Adrenal gland (tissue), 12 donors: ENCODE measurements around the gene PALS2. TPM values are rescaled to one million over a fixed set of nuclear protein-coding genes. Genes with fewer than 3 reads are reported as not detected.

Experiments used
- DNase-seq, 7 donors: peaks; one replicate each; pipeline ENCODE4 v3.0.0-alpha.2; 2019 to 2020
- H3K27ac ChIP-seq, 5 donors: fragments of 200-600 bp; sonication (generic) in 4 of 5; 1 replicate in 3 of 5; 2 replicates in 2 of 5; pipeline versions ENCODE4 v1.5.1 to v1.8.0; 2016 to 2020; ENCODE audit warnings: mild to moderate bottlenecking in 1 of 5
- H3K27me3 ChIP-seq: fragments of 200-600 bp; 2 replicates; pipeline ENCODE4 v1.8.0; 2021
- H3K36me3 ChIP-seq, 2 donors: fragments of 200-600 bp; replicated peaks in 1 of 2; 1 replicate in 1 of 2; 2 replicates in 1 of 2; pipeline versions ENCODE4 v1.5.1 to v1.8.0; 2018 to 2022
- H3K4me1 ChIP-seq, 2 donors: fragments of 200-600 bp; replicated peaks in 1 of 2; 1 replicate in 1 of 2; 2 replicates in 1 of 2; pipeline versions ENCODE4 v1.5.1 to v1.8.0; 2018 to 2021
- H3K4me3 ChIP-seq, 4 donors: fragments of 200-600 bp; sonication (generic) in 3 of 4; one replicate each; pipeline ENCODE4 v1.5.1; 2016 to 2018
- H3K9me3 ChIP-seq, 3 donors: fragments of 200-600 bp; sonication (generic) in 1 of 3; replicated peaks in 1 of 3; 1 replicate in 2 of 3; 2 replicates in 1 of 3; pipeline versions ENCODE4 v1.5.1 to v1.8.0; 2016 to 2021
- POLR2A ChIP-seq, 2 donors: fragments of 450-650 bp; IDR thresholded peaks; one replicate each; pipeline ENCODE4 v1.6.1; 2017; ENCODE audit warnings: antibody characterized with exemption in 2 of 2, mild to moderate bottlenecking in 2 of 2, moderate library complexity in 1 of 2
- WGBS, 4 donors: extraction: QIAGEN DNeasy Blood & Tissue Kit in 2 of 4; methylation state at CpG; one replicate each; pipeline versions ENCODE4 v1.1.5 to v1.1.7; 2013 to 2017; 5-methylcytosine and 5-hydroxymethylcytosine counted together
- intact Hi-C, 2 donors: fragments of 100-400 bp; cut with DNase I; formaldehyde crosslinking; loops; one replicate each; pipeline versions ENCODE4 v1.14.1 to v1.15.0; 2022 to 2023
- polyA plus RNA-seq, 3 donors: library from polyadenylated mRNA; stranded (reverse); fragments of 200-250 nt in 2 of 3; fragments of 350-450 nt in 1 of 3; fragmentation: Illumina TruSeq in 1 of 3; extraction: RNeasy Lipid Tissue Mini Kit (QIAGEN cat#74804) in 1 of 3; gene quantifications; one replicate each; pipeline ENCODE4 v1.2.3, GENCODE V29; 2013 to 2014
- total RNA-seq, 9 donors: library from RNA; depleted of rRNA in 4 of 9; stranded (reverse); fragments of >200 nt in 4 of 9; fragments of 120-200 nt in 1 of 9; fragmentation: NEBNext Ultra II Directional in 1 of 9; extraction: Animal tissue kit (Norgen Biotek cat#: 25700) in 1 of 9; gene quantifications; one replicate each; pipeline versions ENCODE4 v1.1.0 to v1.2.4, GENCODE V29; 2013 to 2023
- TF ChIP-seq, protein P1 (sequence below), 6 experiments: fragments of 450-650 bp in 4 of 6; fragments of 200-600 bp in 2 of 6; sonication (generic) in 1 of 6; IDR thresholded peaks; 1 replicate in 5 of 6; 2 replicates in 1 of 6; pipeline versions ENCODE4 v1.5.1 to v1.8.0; 2016 to 2021; ENCODE audit warnings: antibody characterized with exemption in 6 of 6, mild to moderate bottlenecking in 2 of 6, moderate library complexity in 1 of 6
- donor health status: healthy with polysubstance abuse.
- donor health status: Bipolar disorder and iron deficiency.
- donor health status: DM: yes; HTN: yes; CAD: no.
- donor health status: DM: no; HTN: no; CAD: no.
- donor health status: DM: no; HTN: no; CAD: no.
- donor health status: DM: yes; HTN: yes; CAD: no.

Gene PALS2
- total and polyA plus RNA-seq, 12 donors, result 0.98 to 61.1 (median 9.5) TPM

DNA sequence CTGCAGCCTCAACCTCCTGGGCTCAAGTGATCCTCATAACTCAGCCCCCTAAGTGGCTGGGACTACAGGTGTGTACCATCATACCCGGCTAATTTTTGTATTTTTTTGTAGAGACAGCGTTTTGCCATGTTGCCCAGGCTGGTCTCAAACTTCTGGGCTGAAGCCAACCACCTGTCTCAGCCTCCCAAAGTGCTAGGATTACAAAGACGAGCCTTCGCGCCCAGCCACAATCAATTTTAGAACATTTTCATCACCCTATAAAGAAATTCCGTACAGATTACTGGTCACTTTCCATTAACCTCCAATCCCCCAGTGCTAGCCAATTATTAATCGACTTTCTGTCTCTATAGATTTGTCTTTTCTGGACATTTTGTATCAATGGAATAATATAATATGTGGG is 32.3 kb upstream of the PALS2 start:
- Histone ChIP-seq H3K27ac (no peak overlapping the region), H3K4me1 (no peaks in the 10 kb centered on the region), H3K9me3 (no peaks in the 10 kb centered on the region), H3K36me3 (no peaks in the 10 kb centered on the region), H3K27me3 (no peaks in the 10 kb centered on the region), H3K4me3 (no peak overlapping the region)
- no peak for DNase-seq
- TF ChIP-seq, protein P1, sequence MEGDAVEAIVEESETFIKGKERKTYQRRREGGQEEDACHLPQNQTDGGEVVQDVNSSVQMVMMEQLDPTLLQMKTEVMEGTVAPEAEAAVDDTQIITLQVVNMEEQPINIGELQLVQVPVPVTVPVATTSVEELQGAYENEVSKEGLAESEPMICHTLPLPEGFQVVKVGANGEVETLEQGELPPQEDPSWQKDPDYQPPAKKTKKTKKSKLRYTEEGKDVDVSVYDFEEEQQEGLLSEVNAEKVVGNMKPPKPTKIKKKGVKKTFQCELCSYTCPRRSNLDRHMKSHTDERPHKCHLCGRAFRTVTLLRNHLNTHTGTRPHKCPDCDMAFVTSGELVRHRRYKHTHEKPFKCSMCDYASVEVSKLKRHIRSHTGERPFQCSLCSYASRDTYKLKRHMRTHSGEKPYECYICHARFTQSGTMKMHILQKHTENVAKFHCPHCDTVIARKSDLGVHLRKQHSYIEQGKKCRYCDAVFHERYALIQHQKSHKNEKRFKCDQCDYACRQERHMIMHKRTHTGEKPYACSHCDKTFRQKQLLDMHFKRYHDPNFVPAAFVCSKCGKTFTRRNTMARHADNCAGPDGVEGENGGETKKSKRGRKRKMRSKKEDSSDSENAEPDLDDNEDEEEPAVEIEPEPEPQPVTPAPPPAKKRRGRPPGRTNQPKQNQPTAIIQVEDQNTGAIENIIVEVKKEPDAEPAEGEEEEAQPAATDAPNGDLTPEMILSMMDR (IDR thresholded peaks at IDR 0.05), result no peak
- intact Hi-C loops, result no loop called here
- WGBS, 4 donors, result 80 to 86% (median 85%) methylated on average over 7 of the region's 7 CpGs

DNA sequence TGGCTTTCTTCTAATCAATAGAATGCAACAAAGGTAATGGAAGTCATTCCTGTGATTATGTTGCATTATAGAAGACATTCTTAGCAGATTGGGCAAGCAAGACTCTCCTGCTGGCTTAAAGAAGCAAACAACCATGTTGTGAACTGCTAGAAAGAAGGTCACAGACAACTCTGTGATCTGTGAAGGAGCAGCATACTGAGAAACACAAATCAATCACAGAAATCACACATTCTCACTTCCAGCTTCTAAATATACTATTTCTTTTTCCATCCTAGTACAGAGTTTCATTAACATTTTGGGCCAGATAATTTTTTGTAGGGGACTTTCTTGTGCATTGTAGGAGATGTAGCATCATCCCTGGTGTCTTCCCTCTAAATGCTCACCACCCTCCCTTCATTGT is 28.0 kb upstream of the PALS2 start:
- no peak for DNase-seq
- Histone ChIP-seq H3K36me3 (no peaks in the 10 kb centered on the region), H3K9me3 (no peaks in the 10 kb centered on the region), H3K27me3 (peaks cover 1% of the 10 kb centered on the region), H3K27ac (no peak overlapping the region), H3K4me3 (no peak overlapping the region), H3K4me1 (no peaks in the 10 kb centered on the region)
- no peak for TF ChIP-seq POLR2A (IDR thresholded peaks at IDR 0.05)
- TF ChIP-seq, protein P1 (IDR thresholded peaks at IDR 0.05), result no peak
- intact Hi-C loops, result no loop called here

- intact Hi-C loops, result no loop called here
- Histone ChIP-seq H3K4me3 (no peak overlapping the region), H3K27ac (no peak overlapping the region), H3K27me3 (peaks cover 6% of the 10 kb centered on the region), H3K36me3 (no peaks in the 10 kb centered on the region), H3K4me1 (no peaks in the 10 kb centered on the region), H3K9me3 (no peaks in the 10 kb centered on the region)
- DNase-seq, result no peak
- TF ChIP-seq POLR2A (IDR thresholded peaks at IDR 0.05), result no peak
- TF ChIP-seq, protein P1 (IDR thresholded peaks at IDR 0.05), result no peak
Observed at GRCh38 chr7:24548390-24548789, 24.9 kb upstream of the PALS2 start.

- DNase-seq, result no peak
- Histone ChIP-seq H3K27ac (no peak overlapping the region), H3K4me3 (no peak overlapping the region), H3K4me1 (no peaks in the 10 kb centered on the region), H3K27me3 (peaks cover 6% of the 10 kb centered on the region), H3K36me3 (no peaks in the 10 kb centered on the region), H3K9me3 (no peaks in the 10 kb centered on the region)
- 72 to 77% (median 74%) methylated on average over 4 of the region's 4 CpGs for WGBS, 4 donors
- TF ChIP-seq, protein P1 (IDR thresholded peaks at IDR 0.05), result no peak
- TF ChIP-seq POLR2A (IDR thresholded peaks at IDR 0.05), result no peak
- intact Hi-C loops, result no loop called here
Observed at GRCh38 chr7:24549991-24550390, 23.3 kb upstream of the PALS2 start.
